ENCODE data around the gene ZCCHC7. TPM values are rescaled to one million over a fixed set of nuclear protein-coding genes. Genes with fewer than 3 reads are reported as not detected.

Gene ZCCHC7
- total and polyA plus RNA-seq, 2 of the 8 experiments (the other 6 are each of a cell fraction or from before 2014, with no cell fraction given), result 12.2 to 27.5 TPM

- peak; percentile 76 for TF ChIP-seq CHD7 (IDR thresholded peaks at IDR 0.05; ENCODE audit: insufficient replicate concordance, low read length)
- TF ChIP-seq CREB1 (IDR thresholded peaks at IDR 0.05), result 0 out of 2 replicates have a peak, but pooled peaks have one; percentile 13
- TF ChIP-seq ZNF274 (IDR thresholded peaks at IDR 0.05; ENCODE audit: borderline replicate concordance, extremely low read depth, low read length), result no peak
- 0 out of 4 replicates have a peak, but pooled peaks of 1 of the 2 experiments have one; percentile 40 for TF ChIP-seq SIN3A (conservative IDR thresholded peaks at IDR 0.05 in 1 of 2, IDR thresholded peaks at IDR 0.05 in 1 of 2; ENCODE audit: low read depth in 1 of 2, low read length in 2 of 2)
- TF ChIP-seq TAF1 (IDR thresholded peaks at IDR 0.05; ENCODE audit: low read depth, low read length), result peak; percentile 45; the same call in 1 of the 2 replicates
- peak in 1 of 2 experiments; percentile 28; a peak in 1 of 3 replicates for TF ChIP-seq POLR2A (IDR thresholded peaks at IDR 0.05; ENCODE audit: control extremely low read depth in 1 of 2, low read depth in 2 of 2, low read length in 2 of 2)
- no peak for TF ChIP-seq ATF2 (IDR thresholded peaks at IDR 0.05; ENCODE audit: low read length)
- no peak for TF ChIP-seq GABPA (IDR thresholded peaks at IDR 0.05; ENCODE audit: borderline replicate concordance, insufficient read depth, low read length)
- no peak for TF ChIP-seq CTBP2 (IDR thresholded peaks at IDR 0.05; ENCODE audit: borderline replicate concordance, insufficient read depth, insufficient read length, low read length)
Measured at GRCh38 chr9:37251452-37251851, 131.1 kb downstream of the ZCCHC7 start (continued).
